Measurements from ENCODE around the gene FHIP1A. TPM values are rescaled to one million over a fixed set of nuclear protein-coding genes. Genes with fewer than 3 reads are reported as not detected.
A peak's percentile ranks its signal among the peaks of the same experiment; 100 is the strongest.
"Not testable (repeated sequence)": the region's sequence is repeated elsewhere in the genome, so short reads cannot be mapped to it uniquely, and the experiment has no call there.

FHIP1A gene
- total RNA-seq: under 1 TPM; 0.07 to 0.17 TPM

DNA sequence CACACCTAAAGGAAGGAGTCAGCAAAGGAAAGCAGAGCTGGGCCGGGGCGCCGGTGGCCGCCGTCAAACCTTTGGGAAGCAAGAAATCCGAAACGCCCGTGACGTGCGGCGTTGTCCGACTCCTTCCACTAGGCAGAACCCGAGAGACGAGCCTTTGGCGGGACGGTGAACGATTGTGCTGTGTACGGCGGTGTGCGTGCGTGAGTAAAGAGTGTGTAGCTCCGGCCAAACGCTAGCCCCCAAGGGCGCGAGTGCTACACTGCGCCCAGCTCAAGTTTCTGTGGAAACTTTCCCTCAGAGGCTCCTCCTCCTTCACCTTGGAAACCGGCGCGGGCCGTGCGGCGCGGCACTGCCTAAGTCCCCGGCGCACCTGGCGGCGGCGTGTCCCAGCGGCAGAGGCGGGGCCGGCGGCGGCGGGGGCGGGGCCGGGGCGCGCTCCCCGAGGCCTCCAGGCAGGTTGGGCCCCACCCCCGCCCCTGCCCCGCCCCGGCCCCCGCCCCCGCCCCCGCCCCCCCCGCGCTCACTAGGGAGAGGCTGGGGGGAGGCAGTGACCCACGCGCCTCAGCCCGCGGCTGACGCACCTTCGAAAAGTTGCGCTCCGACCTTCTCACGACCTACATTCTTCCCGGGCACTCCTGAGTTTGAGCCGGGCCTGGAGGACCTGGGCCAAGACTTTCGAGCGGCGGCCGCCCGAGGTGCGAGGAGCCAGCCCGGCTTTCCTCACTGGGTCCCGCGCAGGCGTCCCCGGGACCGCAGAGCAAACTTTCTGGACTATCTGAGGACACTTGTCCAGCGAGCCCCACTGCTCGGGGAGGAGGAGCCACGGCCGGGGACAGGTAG lies at the start of gene FHIP1A:
TSS of gene FHIP1A (plus strand) at position 547 of the 840 bp plus-strand sequence. CDS start 157,084 bp downstream, outside the sequence.
- Mint-ChIP-seq H3K4me3 (peak within 1 kb of the TSS; percentile 88), H3K36me3 (ENCODE audit: low read depth) (no peaks in the 10 kb centered on the region), H3K27ac (peak within 1 kb of the TSS; percentile 60), H3K9me3 (no peaks in the 10 kb centered on the region), H3K4me1 (ENCODE audit: low read depth) (peaks cover 22% of the 10 kb centered on the region), H3K27me3 (ENCODE audit: low read depth) (peaks cover 17% of the 10 kb centered on the region)
- DNase-seq: peak; percentile 89
- intact Hi-C loops (cut with micrococcal nuclease): loop anchor here (1.0 to 5.0 kb wide), 8 partner anchors 196 to 1368 kb away; partner anchors contain the start of genes ARFIP1, FBXW7, GATB and LRBA
- CTCF ChIA-PET: no interaction called here

DNA sequence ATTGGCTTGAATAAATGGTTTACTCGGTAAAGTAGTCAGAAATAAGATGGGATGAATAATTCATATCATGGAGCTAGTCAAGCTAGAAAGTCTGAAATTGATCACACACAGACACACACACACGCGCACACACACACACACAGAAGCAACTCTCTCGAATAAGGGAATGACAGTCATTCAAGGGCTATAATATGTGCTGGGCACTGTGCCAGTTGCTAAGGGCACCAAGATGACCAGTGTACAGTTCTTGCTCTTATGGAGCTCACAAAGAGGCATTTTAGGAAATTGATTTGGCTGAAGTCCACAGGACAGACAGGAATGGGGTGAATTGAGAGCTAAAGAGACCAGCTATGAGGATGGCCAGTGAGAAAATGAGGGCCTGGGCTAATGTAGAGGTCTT lies 49.4 kb upstream of the FHIP1A start:
- Mint-ChIP-seq H3K4me1 (ENCODE audit: low read depth) (no peaks in the 10 kb centered on the region), H3K4me3 (no peak overlapping the region), H3K36me3 (ENCODE audit: low read depth) (no peaks in the 10 kb centered on the region), H3K9me3 (no peaks in the 10 kb centered on the region), H3K27me3 (ENCODE audit: low read depth) (peaks cover 2% of the 10 kb centered on the region), H3K27ac (no peak overlapping the region)
- no peak for DNase-seq
- CTCF ChIA-PET: interaction anchor here (0.9 to 1.5 kb wide), 3 partner anchors 83 to 247 kb away, joined by 3 to 4 read pairs (median 3); partner anchors contain the start of gene PRSS48
- intact Hi-C loops (cut with micrococcal nuclease): no loop called here

DNA sequence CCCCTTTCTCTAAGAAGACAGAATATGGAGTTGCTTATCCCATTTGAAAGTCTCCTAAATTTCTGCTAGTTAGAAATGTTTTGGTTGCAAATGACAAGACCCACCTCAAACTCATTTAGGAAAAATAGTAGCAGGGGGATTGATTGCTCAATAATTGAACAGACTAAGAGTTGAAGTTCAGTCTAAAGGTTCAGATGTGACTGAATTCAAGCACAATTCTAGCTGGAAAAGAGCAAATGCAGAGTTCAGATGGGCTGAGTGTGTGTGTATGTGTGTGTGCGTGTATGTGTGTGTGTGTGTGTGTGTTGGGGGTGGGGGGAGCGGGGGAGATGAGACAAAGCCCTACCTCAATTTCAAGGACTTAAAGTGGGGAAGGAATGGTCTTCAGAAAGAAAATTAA lies 47.9 kb upstream of the FHIP1A start:
- Mint-ChIP-seq H3K36me3 (ENCODE audit: low read depth) (no peaks in the 10 kb centered on the region), H3K27me3 (ENCODE audit: low read depth) (peaks cover 2% of the 10 kb centered on the region), H3K27ac (no peak overlapping the region), H3K4me3 (no peak overlapping the region), H3K9me3 (no peaks in the 10 kb centered on the region), H3K4me1 (ENCODE audit: low read depth) (no peaks in the 10 kb centered on the region)
- CTCF ChIA-PET: interaction anchor here (0.7 kb wide), 1 partner anchor 58 kb away, joined by 3 read pairs; no protein-coding TSS in a partner anchor
- intact Hi-C loops (cut with micrococcal nuclease): loop anchor here (5.0 kb wide), 1 partner anchor 1026 kb away; no protein-coding TSS in a partner anchor
- no peak for DNase-seq

DNA sequence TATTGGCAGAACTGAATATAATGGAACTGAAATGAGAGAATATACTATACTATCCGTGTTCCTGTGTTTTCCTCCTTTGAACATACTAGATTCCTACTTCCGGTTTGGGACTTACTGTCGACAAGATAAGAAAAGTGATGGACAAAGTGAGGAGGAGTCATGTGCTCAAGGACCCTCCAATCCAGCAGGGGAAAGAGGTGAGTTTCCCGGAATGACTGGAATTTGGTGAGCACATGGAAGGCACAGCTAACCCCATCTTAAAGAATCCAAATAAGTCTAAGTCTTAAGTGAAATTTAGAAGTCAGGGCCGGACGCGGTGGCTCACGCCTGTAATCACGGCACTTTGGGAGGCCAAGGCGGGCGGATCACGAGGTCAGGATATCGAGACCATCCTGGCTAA lies 47.0 kb upstream of the FHIP1A start:
- intact Hi-C loops (cut with micrococcal nuclease): loop anchor here (1.0 to 5.0 kb wide), 5 partner anchors 86 to 1025 kb away; partner anchors contain the start of gene GATB
- no peaks in the 10 kb centered on the region for H3K27me3 Mint-ChIP-seq (ENCODE audit: low read depth)
- no peak for DNase-seq
- no peaks in the 10 kb centered on the region for H3K9me3 Mint-ChIP-seq
- no peak overlapping the region for H3K27ac Mint-ChIP-seq
- no peaks in the 10 kb centered on the region for H3K4me1 Mint-ChIP-seq (ENCODE audit: low read depth)
- H3K36me3 Mint-ChIP-seq (ENCODE audit: low read depth): no peaks in the 10 kb centered on the region
- H3K4me3 Mint-ChIP-seq: no peak overlapping the region
- CTCF ChIA-PET: interaction anchor here (0.7 to 1.0 kb wide), 2 partner anchors 94 to 252 kb away, joined by 3 to 4 read pairs; no protein-coding TSS in a partner anchor

DNA sequence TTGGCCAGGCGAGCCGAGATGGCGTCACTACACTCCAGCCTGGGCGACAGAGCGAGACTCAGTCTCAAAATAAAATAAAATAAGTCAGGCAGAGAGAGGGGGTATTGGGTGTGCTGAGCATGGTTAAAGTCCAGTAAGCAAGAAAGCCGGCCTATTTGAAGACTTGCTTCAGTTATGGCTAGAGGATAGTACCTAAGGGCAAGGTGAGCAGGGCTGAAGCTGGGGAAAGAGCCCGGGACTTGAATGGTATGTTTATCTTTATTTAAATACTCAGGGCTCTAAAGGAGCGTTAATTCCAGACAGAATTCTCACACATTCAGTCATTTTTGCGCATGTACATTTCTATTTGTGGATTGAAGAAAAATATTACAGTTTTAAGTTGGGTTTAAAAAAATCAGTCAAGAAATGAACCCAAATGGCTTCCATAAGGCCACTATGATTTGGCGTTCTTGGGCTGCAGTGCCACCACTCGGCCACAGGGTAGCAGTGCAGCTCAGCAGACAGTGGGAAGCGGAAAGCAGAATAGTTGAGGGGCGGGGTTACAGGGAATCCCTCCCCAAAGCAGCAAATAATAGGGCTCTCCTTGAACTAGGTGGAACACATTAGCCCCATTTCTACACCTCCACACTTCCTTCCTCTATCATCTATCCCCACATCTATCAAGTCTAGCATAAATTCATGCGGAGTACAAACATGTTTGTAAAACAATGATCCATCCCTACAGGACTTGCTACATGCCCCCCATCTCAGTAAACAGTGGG lies 46.4 kb upstream of the FHIP1A start:
- CTCF ChIA-PET: interaction anchor here (0.6 to 1.9 kb wide), 5 partner anchors 87 to 445 kb away, joined by 3 to 5 read pairs (median 3); no protein-coding TSS in a partner anchor
- H3K4me3 Mint-ChIP-seq: no peak overlapping the region
- no peaks in the 10 kb centered on the region for H3K4me1 Mint-ChIP-seq (ENCODE audit: low read depth)
- no peaks in the 10 kb centered on the region for H3K36me3 Mint-ChIP-seq (ENCODE audit: low read depth)
- intact Hi-C loops (cut with micrococcal nuclease): loop anchor here (1.0 to 5.0 kb wide), 5 partner anchors 86 to 1025 kb away; partner anchors contain the start of gene GATB
- peak; percentile 90 for DNase-seq
- H3K27ac Mint-ChIP-seq: no peak overlapping the region
- no peaks in the 10 kb centered on the region for H3K27me3 Mint-ChIP-seq (ENCODE audit: low read depth)
- H3K9me3 Mint-ChIP-seq: no peaks in the 10 kb centered on the region

DNA sequence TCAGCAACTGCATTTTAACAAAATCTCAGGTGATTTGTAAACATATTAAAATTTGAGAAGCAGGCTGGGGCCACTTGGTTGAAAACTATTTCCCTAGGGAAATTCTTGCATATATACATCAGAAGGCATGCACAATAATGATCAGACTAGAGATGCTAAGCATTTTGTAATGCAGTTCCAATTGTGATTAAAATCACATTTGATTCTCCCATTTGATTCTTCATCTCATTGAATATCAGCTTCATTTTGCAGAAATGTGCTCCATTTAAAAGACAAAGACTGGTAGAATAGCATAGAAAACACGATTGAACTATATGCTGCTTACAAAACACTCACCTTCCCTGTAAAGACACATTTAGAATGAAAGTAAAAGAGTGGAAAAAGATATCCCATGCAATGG lies 32.4 kb upstream of the FHIP1A start:
- H3K36me3 Mint-ChIP-seq (ENCODE audit: low read depth): no peaks in the 10 kb centered on the region

DNA sequence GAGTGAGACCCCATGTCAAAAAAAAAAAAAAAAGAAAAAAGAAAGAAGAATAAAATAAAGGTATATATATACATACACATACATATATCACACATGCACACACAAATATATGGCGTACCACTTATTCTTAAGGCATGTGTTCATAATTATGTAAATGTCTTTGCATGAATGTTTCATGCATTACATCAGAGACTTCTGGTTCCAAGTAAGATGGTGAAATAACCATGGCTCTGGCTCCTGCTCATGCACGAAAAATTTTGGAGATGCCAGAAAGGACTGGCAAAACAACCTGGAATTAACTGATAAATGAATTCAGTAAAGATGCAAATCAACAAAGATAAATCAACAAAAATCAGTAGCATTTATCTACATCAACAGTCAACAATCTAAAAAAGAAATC lies 19.7 kb upstream of the FHIP1A start:
- H3K4me3 Mint-ChIP-seq: no peak overlapping the region
- H3K36me3 Mint-ChIP-seq (ENCODE audit: low read depth): no peaks in the 10 kb centered on the region
- H3K9me3 Mint-ChIP-seq: no peaks in the 10 kb centered on the region
- H3K27ac Mint-ChIP-seq: no peak overlapping the region
- DNase-seq: no peak
- intact Hi-C loops (cut with micrococcal nuclease): no loop called here
- CTCF ChIA-PET: interaction anchor here (0.7 kb wide), 1 partner anchor 24 kb away, joined by 4 read pairs; no protein-coding TSS in a partner anchor
- H3K4me1 Mint-ChIP-seq (ENCODE audit: low read depth): no peaks in the 10 kb centered on the region
- H3K27me3 Mint-ChIP-seq (ENCODE audit: low read depth): no peaks in the 10 kb centered on the region

More for the DNA sequence above, 32.4 kb upstream of the FHIP1A start:
- H3K27ac Mint-ChIP-seq: no peak overlapping the region
- intact Hi-C loops (cut with micrococcal nuclease): no loop called here
- no peak for DNase-seq
- no peaks in the 10 kb centered on the region for H3K9me3 Mint-ChIP-seq
- H3K4me1 Mint-ChIP-seq (ENCODE audit: low read depth): no peaks in the 10 kb centered on the region
- peaks cover 2% of the 10 kb centered on the region for H3K27me3 Mint-ChIP-seq (ENCODE audit: low read depth)
- H3K4me3 Mint-ChIP-seq: no peak overlapping the region
- CTCF ChIA-PET: no interaction called here

DNA sequence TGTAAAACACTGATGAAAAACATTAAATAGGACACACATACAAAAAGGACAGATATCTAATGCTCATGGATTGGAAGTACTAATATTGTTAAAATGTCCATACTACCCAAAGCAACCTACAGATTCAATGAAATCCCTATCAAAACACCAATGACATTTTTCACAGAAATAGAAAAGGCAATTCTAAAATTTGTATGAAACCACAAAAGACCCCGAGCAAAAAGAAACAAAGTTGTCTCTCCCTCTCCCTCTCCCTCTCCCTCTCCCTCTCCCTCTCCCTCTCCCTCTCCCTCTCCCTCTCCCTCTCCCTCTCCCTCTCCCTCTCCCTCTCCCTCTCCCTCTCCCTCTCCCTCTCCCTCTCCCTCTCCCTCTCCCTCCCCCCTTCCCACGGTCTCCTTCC lies 19.2 kb upstream of the FHIP1A start:
- H3K9me3 Mint-ChIP-seq; H3K4me3 Mint-ChIP-seq; H3K27ac Mint-ChIP-seq; H3K27me3 Mint-ChIP-seq (ENCODE audit: low read depth); H3K36me3 Mint-ChIP-seq (ENCODE audit: low read depth); CTCF ChIA-PET; H3K4me1 Mint-ChIP-seq (ENCODE audit: low read depth); intact Hi-C loops (cut with micrococcal nuclease); DNase-seq: not testable (repeated sequence)

DNA sequence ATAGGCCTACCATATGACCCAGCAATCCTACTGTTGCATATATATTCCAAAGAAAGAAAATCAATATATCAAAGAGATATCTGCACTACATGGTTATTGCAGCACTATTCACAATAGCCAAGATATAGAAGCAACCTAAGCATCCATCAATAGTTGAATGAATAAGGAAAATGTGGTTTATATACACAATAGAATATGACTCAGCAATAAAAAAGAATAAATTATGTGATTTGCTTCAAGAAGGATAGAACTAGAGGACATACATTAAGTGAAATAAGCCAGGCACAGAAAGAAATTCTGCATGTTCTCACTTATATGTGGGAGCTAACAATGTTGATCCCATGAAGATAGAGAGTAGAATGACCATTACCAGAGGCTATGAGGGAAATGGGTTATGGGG lies 13.1 kb upstream of the FHIP1A start:
- CTCF ChIA-PET: interaction anchor here (0.6 to 0.7 kb wide), 2 partner anchors 73 to 1214 kb away, joined by 3 to 6 read pairs; no protein-coding TSS in a partner anchor
- no peaks in the 10 kb centered on the region for H3K9me3 Mint-ChIP-seq
- intact Hi-C loops (cut with micrococcal nuclease): no loop called here
- H3K36me3 Mint-ChIP-seq (ENCODE audit: low read depth): no peaks in the 10 kb centered on the region
- no peak for DNase-seq
- H3K4me3 Mint-ChIP-seq: no peak overlapping the region
- H3K27ac Mint-ChIP-seq: no peak overlapping the region
- no peaks in the 10 kb centered on the region for H3K4me1 Mint-ChIP-seq (ENCODE audit: low read depth)
- no peaks in the 10 kb centered on the region for H3K27me3 Mint-ChIP-seq (ENCODE audit: low read depth)

DNA sequence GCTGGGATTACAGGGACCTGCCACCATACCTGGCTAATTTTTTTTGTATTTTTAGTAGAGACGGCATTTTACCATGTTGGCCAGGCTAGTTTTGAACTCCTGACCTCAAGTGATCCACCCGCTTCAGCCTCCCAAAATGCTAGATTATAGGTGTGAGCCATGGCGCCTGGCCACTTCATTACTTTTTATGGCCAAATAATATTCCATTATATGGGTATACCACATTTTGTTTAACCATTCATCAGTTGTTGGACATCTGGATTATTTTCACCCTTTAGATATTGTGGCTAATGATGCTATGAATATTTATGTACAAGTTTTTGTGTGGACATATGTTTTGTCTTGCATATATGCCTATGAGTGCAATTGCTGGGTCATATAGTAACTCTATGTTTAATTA lies 8.6 kb upstream of the FHIP1A start:
- CTCF ChIA-PET: no interaction called here
- H3K27ac Mint-ChIP-seq: no peak overlapping the region
- intact Hi-C loops (cut with micrococcal nuclease): no loop called here
- no peaks in the 10 kb centered on the region for H3K9me3 Mint-ChIP-seq
- H3K4me3 Mint-ChIP-seq: no peak overlapping the region
- DNase-seq: no peak
- H3K36me3 Mint-ChIP-seq (ENCODE audit: low read depth): no peaks in the 10 kb centered on the region
- H3K4me1 Mint-ChIP-seq (ENCODE audit: low read depth): no peaks in the 10 kb centered on the region
- H3K27me3 Mint-ChIP-seq (ENCODE audit: low read depth): no peaks in the 10 kb centered on the region

DNA sequence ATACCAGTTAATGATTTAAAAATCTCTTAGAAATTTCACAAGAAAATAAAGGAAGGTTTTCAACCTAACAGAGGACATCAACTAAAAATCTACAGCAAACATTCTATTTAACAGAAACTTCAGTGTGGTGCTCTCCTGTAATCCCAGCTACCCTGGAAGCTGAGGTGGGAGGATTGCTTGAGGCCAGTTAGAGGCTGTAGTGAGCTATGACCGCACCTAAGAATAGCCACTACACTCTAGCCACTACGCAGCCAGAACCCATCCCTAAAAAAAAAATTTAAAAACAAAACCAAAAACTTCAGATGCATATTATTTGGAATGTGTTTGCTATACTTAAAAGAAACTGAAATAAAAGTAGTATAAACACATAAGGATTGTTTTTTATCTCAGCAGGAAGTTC lies 7.2 kb upstream of the FHIP1A start:
- CTCF ChIA-PET: no interaction called here
- Mint-ChIP-seq H3K36me3 (ENCODE audit: low read depth) (no peaks in the 10 kb centered on the region), H3K27me3 (ENCODE audit: low read depth) (no peaks in the 10 kb centered on the region), H3K9me3 (no peaks in the 10 kb centered on the region), H3K4me3 (no peak overlapping the region), H3K4me1 (ENCODE audit: low read depth) (no peaks in the 10 kb centered on the region), H3K27ac (no peak overlapping the region)
- DNase-seq: no peak
- intact Hi-C loops (cut with micrococcal nuclease): no loop called here

DNA sequence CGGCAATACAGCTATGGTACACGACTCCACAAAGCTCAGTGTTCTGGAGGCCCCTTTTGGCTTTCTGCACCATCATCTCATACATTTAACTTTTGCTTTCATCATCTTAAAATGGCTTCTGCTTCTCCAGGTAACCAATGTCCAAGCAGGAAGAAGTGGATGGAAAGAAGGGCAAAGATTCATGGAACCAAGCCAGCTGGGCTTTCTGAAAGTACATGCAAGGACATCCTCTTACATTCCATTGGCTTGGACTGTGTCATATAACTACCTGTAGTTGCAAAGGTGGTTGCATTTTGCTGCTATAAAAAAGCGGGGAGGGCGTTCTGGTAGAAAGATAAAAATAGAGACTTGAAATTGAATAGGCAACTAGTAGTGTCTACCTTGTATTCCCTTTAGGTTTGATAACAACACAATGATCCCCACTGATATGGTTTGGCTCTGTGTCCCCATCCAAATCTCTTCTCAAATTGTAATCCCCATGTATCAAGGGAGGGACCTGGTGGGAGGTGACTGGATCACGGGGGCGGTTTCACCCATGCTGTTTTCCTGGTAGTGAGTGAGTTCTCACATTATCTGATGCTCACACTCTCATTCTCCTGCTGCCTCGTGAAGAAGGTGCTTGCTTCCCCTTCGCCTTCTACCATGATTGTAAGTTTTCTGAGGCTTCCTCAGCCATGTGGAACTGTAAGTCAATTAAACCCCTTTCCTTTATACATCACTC lies 6.7 kb upstream of the FHIP1A start:
- Mint-ChIP-seq H3K9me3 (no peaks in the 10 kb centered on the region), H3K36me3 (ENCODE audit: low read depth) (no peaks in the 10 kb centered on the region), H3K4me3 (no peak overlapping the region), H3K27me3 (ENCODE audit: low read depth) (no peaks in the 10 kb centered on the region), H3K27ac (no peak overlapping the region), H3K4me1 (ENCODE audit: low read depth) (peaks cover 2% of the 10 kb centered on the region)
- DNase-seq: no peak
- CTCF ChIA-PET: interaction anchor here (1.4 kb wide), 1 partner anchor 126 kb away, joined by 3 read pairs; no protein-coding TSS in a partner anchor
- intact Hi-C loops (cut with micrococcal nuclease): no loop called here

All from activated naive CD4-positive, alpha-beta T cell treated with anti-CD3 and anti-CD28 coated beads for 36 hours (primary cell).